ENCODE measurements around the gene GRM4.

Gene GRM4

DNA sequence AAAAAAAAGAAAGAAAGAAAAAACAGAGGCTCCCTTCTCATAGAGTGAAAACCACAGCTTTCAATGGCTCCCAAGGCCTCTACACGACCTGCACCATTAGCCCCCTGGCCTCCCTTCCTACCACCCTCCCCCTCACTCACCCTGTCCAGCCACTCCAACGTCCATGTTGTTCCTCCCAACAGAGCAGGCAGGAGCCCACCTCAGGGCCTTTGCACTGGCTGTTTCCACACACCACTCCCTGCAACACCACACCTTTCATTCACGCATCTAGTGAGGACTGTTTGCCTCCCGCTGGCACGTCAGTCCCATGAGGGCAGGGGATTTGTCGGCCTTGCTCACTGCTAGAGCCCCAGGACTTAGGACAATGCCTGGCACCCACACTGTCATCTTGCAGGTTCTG, 39.5 kb downstream of the GRM4 start:
- DNase-seq, result no peak

DNA sequence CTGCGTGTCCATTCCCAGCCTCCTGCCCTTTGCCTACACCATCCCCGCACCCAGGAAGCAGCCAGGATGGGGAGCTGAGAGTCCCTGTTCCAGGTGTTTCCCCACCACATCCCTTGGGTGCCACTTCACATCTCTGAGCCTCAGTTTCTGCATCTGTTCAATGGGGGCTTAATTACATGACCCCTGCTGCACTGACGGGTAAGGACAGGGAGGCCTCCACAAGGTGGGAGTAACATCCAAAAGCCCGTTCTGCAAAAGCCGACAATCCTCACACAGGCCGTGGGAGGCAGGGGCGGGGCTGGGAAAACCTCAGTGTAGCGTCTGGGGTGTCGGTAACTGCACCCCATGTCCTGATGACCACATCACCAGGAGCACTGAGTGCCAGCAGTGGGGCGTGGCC, 41.3 kb downstream of the GRM4 start:
- DNase-seq, result no peak

DNA sequence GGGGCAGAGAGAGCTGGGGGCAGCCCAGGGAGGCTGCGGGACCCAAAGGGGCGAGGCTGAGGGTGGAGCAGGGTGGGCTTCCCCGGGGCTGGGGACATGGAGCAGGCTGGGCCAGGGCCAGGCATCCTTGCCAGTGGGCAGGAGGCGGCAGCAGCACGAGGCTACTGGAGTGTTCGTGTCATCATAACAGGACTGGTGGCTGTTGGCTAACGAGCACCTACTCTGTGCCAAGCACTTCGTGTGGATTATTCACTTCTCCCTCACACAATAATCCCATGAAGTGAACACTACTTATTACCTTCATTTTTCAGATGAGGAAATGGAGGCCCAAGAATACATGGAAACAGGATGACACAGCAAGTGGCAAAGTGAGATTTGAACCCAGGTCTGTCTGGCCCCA, 41.7 kb downstream of the GRM4 start:
- no peak for DNase-seq

DNA sequence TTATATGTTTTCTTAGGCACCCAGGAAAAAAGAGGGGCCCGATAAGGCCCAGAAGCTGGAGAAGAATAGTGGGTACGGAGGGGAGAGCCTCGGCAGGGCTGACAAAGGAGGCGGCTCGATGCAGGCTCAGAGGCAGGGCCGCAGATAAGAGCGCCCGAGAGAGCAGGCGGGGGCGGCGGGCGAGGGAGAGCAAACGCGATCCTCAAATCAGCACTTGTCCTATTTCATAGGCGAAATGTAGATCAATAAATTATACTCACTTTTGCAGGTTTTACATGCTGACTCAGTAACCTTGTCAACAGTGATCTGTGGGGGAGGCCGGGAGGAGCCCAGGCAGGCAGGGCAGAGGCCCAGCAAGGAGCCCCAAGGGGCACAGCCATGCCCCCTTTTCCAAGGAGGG, 42.6 kb downstream of the GRM4 start:
- DNase-seq, result no peak

DNA sequence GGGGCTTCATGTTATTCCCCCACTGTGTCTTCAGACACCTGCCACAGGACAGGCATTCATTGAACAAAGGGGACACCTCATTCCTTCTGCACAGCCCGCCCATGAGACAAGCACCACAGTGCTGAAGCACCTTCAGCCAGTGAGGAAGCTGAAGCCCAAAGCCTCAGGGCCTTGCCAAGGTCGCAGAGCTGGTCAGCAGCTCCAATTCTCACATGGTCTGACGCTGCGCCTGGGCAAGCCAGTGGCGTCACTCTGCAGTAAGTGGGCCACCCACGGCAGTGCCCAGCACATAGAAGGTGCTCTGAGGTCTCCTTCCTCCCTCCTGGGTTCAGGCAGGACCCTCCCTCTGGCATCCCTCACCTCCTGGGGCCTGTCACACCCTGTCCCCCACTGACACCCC, 43.2 kb downstream of the GRM4 start:
- no peak for DNase-seq

DNA sequence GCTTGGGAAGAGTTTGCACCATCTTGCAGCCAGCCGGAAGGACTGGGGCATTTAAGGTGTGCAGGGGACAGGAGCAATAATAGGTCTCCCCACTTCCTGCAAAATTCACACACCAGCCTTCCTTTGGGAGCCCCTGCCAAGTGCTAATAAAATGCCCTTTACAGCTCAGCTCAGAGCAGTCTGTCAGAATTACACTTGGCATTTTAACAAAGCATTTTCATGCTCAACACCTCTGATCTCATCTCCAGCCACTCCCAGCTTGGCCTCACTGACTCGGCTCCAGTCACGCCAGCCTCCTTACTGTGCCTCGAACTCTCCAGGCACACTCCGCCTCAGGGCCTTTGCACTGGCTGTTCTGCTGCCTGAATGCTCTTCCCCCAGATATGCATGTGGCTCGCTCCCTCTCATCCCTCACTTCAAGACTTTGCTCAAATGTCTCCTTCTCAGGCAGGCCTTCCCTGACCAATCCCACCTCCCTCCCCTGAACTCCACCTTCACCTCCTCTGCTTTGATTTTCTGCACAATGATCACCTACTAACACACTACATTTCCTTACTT, 43.7 kb downstream of the GRM4 start:
- DNase-seq, result no peak

DNA sequence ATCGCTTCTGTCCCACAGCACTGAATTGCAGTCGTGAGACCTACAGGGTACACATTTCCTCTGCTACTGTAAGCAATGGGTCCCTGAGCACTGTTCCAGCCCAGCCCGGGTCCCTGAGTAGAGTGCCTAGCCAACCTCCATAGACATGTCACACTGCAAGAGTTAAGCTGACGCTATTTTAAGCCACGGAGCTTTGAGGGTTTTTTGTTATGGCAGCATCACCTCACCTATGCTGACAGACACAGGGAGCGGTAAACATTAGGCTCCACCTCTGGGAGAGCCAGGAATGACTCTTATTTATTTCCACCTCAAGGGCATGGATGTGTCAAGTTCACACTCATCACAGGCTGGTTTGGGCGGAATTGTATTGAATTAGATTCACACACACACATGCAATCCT, 45.1 kb downstream of the GRM4 start:
- DNase-seq, result no peak

DNA sequence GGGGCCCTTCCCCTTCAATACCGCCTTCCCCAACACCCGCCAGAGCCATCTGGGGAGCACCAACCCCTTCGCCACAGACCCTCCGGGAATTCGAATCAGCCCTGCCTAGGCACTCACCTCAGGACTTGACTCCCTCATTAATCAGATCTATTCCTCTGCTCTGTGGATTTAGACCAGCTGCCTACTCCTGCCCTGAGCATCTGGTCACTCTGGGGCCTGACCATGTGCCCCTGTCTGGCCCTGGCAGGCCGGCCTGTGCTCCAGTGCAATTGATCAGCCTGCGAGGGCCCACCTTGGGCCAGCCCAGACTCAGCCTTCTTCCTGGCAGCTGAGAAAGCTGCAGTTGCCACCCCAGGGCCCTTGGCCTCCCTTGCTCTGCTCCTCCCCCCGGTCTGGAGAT, 46.0 kb downstream of the GRM4 start:
- DNase-seq, result no peak

DNA sequence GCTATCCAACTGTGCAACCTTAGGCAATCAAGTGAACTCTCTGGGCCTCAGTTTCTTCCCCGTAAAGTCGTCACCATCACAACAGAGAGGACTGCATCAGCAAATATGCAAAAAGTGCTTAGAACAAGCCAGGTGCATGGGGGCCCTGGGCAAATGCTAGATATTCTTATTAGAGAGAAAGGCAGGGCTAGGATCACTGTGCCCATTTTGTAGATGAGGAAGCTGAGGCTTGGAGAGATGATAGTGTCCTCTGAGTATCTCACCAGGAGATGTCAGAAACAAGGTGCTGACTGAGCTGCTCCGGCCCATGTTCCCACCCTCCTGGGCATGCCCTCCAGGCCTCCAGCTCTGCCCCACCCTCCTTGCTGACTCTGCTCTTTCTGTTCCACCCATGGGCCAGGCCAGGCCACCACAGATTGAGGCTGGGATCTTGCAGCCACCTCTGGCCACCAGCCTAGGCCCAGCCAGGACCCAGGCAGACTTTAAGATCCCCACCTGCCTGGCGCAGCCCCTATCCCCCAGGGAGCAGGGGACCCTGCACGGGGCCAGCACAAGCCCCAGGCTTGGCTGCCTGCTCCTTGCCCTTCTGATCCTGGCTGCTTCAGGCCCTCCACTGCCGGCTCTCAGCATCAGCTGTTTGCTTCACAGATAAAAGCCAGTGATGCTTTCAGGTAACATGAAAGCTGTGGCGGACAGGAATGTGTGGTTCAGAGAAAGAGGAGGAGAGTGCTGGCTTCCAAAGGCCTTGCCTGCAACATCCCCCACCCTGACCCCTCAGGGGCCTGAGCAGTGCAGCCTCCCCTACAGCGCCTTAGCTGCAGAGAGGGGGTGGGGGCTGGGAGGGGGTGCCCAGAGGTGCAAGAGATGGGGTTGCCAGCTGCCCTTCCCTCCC, 47.6 kb downstream of the GRM4 start:
- DNase-seq, result no peak

DNA sequence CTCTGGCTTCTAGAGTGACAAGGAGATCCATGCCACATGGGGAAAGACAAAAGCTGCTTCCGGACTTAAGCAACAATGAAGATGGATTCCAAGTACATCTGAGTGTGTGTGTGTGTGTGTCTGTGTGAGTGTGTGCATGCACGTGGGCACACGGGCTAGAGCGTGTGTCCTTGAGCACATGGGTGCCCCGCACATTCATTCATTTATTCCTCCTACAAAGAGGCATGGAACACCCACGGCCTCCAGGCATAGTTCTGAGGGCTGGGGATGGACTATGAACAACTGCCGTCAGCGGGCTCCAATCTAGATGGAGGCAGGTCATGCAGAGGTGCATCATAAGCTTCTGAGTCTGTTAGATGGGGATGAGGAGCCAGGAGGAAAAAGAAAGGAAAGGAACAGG, 49.1 kb downstream of the GRM4 start:
- DNase-seq, result no peak

DNA sequence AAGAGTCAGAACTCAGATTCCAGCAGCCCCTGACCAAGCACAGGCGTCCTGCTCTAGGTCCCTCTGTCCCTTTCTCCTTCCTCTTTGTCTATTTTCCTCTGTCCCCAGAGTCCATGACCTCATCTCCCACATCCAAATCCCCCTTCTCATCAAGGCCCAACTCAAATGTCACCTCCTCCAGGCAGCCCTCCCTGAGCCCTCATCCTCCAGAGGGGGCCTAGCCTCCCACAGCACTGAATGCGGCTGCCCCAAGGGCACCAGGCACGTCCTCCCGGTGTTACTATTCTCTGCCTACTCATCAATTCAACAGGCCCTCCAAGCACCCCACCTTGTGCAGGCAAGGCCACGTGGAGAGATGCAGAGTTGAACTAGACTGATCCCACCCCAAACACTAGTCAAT, 49.7 kb downstream of the GRM4 start:
- no peak for DNase-seq

DNA sequence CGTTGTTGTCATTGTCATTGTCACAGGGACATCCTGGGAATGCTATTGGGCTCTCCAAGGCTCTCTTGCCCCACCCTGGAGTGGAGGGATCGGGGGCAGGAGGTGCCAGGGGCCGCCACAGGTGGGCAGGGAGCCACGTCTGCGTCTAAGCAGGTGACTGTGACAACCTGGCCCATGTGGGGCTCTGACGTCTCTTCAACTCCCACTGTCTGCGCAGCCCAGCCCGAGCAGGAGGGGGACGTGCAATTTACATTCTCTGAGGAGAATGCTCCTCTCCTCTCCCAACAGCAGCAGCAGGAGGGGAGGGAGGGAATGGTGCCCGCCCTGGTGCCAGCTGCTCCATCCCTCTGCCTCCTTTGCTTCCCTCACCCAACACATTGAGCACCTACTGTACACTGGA, 50.1 kb downstream of the GRM4 start:
- no peak for DNase-seq

DNA sequence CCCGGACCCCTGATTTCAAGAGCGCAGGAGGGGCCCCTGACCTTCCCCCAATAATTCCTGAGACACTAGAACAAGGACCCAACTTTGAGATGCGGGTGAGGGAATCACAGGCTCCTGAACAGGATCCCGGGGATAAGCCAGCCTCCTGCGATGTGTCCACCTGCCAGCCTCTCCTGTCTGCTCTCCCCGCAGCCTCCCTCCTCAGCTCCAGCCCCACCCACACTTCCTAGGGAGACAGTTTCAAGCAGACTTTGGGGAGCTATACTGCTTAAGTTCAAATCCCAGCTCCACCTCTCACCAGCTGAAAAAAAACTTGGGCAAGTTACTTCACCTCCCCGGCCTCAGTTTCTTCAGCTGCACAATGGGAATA, 50.8 kb downstream of the GRM4 start:
- no peak for DNase-seq

DNA sequence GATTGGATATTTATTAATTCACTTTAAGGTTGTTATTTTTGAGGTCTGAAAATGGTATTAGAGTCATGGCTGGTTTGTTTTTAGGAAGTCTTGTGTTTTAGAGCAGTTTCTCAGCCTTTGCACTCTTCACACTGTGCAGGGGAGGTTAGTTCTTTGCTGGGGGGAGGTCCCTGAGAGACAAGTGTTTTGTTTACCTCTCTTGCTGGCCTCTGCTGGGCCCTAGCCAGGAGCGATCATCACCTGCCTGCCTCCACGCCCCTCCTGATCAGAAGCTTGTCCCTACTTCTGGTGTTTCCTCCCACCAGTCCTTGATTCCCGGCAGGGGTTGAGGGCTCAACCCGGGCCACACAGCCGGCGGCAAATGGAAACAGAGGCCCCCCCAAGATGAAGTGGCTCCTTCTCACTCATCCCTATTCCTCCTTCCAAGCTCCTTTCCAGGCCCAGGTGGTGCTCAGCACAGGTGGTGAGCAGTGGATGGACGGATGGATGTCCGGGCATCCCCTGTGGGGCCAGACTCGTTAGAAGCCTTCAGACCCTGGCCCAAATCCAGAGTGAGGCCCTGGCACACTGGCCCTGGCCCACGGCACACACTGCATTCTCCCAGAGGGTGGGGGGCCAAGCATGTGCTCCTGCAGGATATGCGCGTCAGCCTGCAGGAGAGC, 51.3 kb downstream of the GRM4 start:
- DNase-seq, result no peak

DNA sequence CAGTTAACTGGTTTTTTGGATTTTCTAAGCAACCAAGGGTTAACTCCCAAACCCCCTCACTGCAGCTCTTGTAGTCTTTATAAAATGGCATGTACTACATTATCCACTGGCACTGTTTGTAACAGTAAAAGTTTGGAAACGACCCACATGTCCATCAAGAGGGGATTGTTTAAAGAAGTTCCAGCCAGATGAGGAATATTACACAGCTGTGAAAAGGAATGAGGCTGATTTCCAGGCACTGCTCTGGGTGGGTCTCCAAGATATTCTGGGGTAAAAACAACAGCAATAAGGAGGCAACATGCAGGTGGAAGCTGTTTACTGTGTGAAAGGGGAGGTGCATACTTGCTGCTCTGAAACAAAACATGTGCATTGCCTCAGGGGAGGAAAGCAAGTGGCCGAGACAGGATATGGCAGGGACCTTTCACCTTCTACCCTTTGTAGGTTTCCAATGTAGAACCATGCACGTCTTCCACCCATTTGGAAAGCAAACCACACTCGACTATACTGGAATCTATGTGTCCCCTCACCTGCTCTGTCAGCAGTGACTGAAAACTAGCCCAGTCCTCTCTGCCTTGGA, 51.9 kb downstream of the GRM4 start:
- no peak for DNase-seq

DNA sequence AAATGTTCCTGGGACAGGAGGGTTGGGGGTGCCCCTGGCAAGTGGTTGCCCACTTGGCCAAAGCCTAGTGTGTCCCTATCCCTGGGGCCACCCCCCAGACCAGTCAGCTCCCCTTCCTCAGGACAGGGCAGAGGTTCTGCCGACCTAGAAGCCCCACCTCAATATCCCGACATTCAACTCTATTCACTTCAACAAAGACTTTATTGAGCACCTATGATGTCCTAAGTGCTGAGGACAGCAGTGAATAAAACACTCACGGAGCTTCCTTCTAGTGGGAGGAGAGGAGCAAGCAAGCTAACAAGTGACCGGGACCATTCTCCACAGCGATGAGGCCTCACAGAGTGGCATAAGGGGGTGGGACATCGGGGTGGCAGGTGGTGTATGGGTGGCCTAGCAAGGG, 52.7 kb downstream of the GRM4 start:
- no peak for DNase-seq

DNA sequence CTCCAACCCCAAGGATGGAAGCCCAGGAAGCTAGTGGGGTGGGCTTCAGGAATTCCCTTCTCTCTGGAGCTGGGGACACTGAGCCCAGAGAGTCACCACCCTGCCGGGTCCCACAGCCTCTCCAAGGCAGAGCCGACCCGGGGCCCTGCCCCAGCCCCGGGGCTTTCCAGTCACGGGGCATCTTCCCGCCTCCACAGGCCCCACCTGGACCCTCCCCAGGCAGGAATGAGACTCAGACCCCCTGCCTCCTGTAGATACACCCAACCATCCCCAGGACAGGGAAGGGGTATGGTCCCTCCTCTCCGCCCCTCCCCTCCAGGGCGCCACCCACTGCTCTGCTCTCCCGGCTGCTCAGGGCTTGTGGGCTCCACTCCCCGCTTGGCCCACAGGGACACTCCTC, 53.3 kb downstream of the GRM4 start:
- DNase-seq, result no peak

DNA sequence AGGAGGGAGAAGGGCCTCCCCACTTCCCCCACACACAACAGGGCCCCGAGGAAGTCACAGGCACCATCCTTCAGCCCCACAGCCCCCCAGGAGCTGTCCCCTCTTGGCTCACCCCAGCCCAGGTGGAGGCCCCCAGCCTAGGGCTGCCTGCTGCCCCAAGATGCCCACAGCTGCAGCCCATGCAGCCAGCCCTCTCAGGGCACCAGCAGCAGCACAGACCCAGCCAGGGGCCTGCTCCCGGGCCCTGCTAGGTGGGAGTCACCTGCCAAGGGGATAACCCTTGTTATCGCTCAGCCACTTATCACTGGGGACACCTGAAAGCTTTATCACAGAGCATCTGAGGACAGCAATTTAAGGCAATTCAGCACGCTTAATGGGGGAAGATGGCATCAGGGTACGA, 55.0 kb downstream of the GRM4 start:
- no peak for DNase-seq

DNA sequence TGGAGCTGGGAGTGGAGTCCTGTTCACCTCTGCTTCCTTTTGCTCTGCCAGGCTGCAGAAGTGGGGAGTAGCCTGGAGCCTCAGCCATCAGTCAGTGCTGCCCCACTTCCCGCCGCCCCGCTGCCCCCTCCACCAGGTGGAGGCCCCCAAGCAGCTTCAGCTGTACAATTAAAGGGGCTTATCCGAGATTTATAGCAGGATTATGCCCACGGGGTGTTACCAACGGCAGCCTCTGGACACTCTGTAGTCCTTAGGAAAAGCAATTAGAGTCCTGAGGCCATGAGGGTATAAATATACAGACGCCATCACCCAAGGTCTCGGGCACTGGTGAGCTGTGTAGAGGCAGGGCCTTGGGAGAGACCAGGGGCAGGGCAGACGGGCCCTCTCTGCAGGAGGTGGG, 55.4 kb downstream of the GRM4 start:
- DNase-seq, result no peak

DNA sequence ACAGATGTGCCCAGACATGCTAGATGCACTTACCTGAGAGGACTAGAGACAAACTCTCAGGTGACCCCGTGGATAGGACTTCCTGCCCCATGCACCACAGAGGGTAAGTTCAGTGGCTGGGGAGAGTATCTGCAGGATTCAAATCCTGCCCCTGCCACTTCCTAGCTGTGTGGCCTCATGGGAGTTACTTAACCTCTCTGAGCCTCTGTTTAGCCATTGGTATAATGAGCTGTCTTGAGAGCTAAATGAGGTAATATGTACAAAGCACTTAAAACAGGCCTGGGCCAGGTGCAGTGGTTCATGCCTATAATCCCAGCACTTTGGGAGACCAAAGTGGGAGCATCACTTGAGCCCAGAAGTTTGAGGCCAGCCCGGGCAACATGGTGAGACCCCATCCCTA, 59.3 kb downstream of the GRM4 start:
- no peak for DNase-seq

DNA sequence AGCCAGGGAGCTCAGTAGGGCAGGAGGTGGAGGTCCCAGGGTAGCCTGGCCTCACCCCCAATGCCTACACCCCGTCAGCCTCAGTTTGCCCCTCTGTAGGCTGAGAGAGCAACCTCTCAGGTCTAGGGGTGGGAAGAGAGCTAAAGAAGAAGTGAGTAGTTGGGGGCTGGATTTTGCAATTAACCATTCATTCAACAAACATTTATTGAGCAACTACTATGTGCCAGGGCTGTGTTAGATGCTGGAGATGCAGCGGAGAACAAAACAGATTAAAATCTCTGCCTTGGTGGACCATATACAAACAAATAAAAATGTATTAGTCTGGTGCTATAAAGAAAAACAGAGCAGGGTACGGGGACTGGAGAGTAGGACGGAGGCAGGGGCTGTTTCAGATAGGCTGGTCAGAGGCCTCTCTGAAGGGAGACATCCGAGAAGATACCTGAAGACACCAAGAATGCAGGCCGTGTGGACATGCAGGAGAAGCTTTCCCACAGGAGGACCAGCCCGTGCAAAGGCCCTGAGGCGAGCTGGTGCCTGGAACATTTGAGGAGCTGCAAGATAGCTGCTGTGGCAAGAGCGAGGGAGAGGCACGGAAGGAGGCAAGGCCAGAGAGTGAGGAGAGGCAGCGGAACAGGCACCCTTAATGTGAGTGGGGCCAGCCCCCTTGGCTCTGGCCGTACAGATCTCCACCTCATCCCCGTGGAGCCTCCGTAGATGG, 60.3 kb downstream of the GRM4 start:
- no peak for DNase-seq

DNA sequence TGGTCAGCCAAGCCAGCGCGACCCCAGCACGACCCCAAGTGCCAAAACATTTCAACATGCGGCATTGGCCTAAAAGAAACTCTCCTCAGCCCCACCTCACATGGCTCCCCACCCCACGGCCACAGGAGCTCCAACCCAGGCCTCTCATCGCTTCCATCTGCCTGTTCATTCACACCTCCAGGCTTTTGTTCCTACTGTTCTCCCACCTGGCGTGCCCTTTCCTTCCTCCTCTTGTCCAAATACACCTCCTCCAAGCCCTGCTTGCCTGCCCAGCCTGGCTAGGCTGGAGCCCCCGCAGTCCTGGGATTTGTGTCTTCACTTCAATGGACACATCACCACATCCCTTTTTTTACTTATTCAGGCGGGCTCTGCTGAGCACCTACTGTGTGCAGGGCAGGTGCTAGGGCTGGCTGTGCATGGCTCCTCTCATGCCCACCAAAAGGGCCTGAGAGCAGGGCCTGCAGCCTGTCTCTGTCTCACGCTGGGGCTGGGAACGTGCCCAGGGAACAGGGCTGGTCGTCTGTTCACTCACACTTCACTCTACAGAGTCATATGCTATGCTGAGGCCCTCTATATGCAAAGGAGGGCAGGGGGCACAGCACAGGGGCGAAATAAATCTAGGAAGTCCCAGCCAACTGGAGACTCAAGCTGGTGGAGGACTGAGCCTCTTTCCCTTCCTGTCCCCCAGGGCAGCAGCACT, 61.1 kb downstream of the GRM4 start:
- no peak for DNase-seq
